Panc1 (cell line): ENCODE data around the gene KBTBD8. TPM values are rescaled to one million over a fixed set of nuclear protein-coding genes. Genes with fewer than 3 reads are reported as not detected.

Source experiments
- ATAC-seq: fragments of 200-7000 bp; cut with Tn5 transposase; 2 replicates; pipeline ENCODE4 v1.9.1; 2020; ENCODE audit warnings: mild to moderate bottlenecking, moderate library complexity
- BruUV-seq: library from RNA; stranded (reverse); fragments of 400-500 nt; replicated peaks from 2 replicates; lab custom pipeline; 2021; lab: Mats Ljungman, UMichigan
- CTCF ChIA-PET: fragments of 300-600 bp; sonication (Branson Sonifier 250); formaldehyde crosslinking; loops from one replicate; lab custom pipeline; 2022; ENCODE audit warnings: antibody characterized with exemption; lab: Charles Lee
- POLR2A ChIA-PET: fragments of 300-600 bp; sonication (Branson Sonifier 250); formaldehyde crosslinking; loops from one replicate; lab custom pipeline; 2022; ENCODE audit warnings: antibody characterized with exemption; lab: Charles Lee
- DNase-seq: peaks from one replicate; pipeline ENCODE4 v3.0.0-alpha.2; 2010; ENCODE audit warnings: low read depth, low spot score
- H3K27ac ChIP-seq: 2 replicates; pipeline ENCODE4 v1.5.1; 2011; ENCODE audit warnings: mild to moderate bottlenecking, low read length, inconsistent platforms
- H3K27me3 ChIP-seq: fragments of 200-500 bp; sonication (Bioruptor generic); 2 replicates; pipeline ENCODE4 v1.6.0; 2014; ENCODE audit warnings: low read length, inconsistent platforms; ENCODE audit not compliant: control insufficient read depth, insufficient read depth
- H3K36me3 ChIP-seq: fragments of 200-500 bp; sonication (Bioruptor generic); 2 replicates; pipeline ENCODE4 v1.5.1; 2014; ENCODE audit warnings: inconsistent platforms, mild to moderate bottlenecking, low read length, moderate library complexity; ENCODE audit not compliant: control insufficient read depth, insufficient read depth
- H3K4me1 ChIP-seq: 2 replicates; pipeline ENCODE4 v1.5.1; 2011; ENCODE audit warnings: inconsistent platforms, mild to moderate bottlenecking, low read length, moderate library complexity; ENCODE audit not compliant: control insufficient read depth, insufficient read depth
- H3K4me3 ChIP-seq, 2 experiments: 2 replicates each; pipeline ENCODE4 v1.5.1; 2011 to 2012; ENCODE audit warnings: low read depth in 2 of 2, low read length in 2 of 2, mild to moderate bottlenecking in 2 of 2, inconsistent platforms in 1 of 2, moderate library complexity in 1 of 2
- H3K9me3 ChIP-seq: fragments of 200-500 bp; sonication (Bioruptor generic); 2 replicates; pipeline ENCODE4 v1.5.1; 2014; ENCODE audit warnings: low read depth, mild to moderate bottlenecking, inconsistent platforms, low read length, moderate library complexity; ENCODE audit not compliant: control insufficient read depth, insufficient read depth
- CTCF ChIP-seq: fragments of 450-650 bp; IDR thresholded peaks from 2 replicates; pipeline ENCODE4 v1.5.1; 2017; ENCODE audit warnings: mild to moderate bottlenecking
- POLR2AphosphoS5 ChIP-seq: IDR thresholded peaks from 2 replicates; pipeline ENCODE4 v1.6.1; 2012; ENCODE audit warnings: mild to moderate bottlenecking, low read depth, low read length, moderate library complexity
- SIN3A ChIP-seq: IDR thresholded peaks from 2 replicates; pipeline ENCODE4 v1.6.1; 2012; ENCODE audit warnings: low read depth, mild to moderate bottlenecking, low read length, moderate library complexity, borderline replicate concordance; ENCODE audit not compliant: insufficient read depth
- TCF7L2 ChIP-seq: IDR thresholded peaks from 2 replicates; pipeline ENCODE4 v1.6.1; 2011; ENCODE audit warnings: mild to moderate bottlenecking, low read depth, low read length, inconsistent platforms
- in situ Hi-C: cut with HindIII; loops from 2 replicates; pipeline ENCODE4 v1.10.0; 2016; ENCODE audit warnings: low sequenced_read_pairs, low pct_unique_long_range_greater_than_20kb
- intact Hi-C: fragments of 100-400 bp; cut with micrococcal nuclease; formaldehyde crosslinking; loops from one replicate; pipeline ENCODE4 v1.10.0; 2022; ENCODE audit not compliant: unreplicated experiment
- total RNA-seq: library from RNA; stranded (reverse); gene quantifications from one replicate; pipeline ENCODE4 v1.2.1, GENCODE V29; 2021; ENCODE audit not compliant: unreplicated experiment
- TF ChIP-seq, protein P1 (sequence below), 2 experiments: IDR thresholded peaks; 2 replicates each; pipeline ENCODE4 v1.6.1; 2011 to 2012; ENCODE audit warnings: low read depth in 2 of 2, control low read depth in 1 of 2, low read length in 1 of 2, mild to moderate bottlenecking in 1 of 2, moderate library complexity in 1 of 2; ENCODE audit not compliant: insufficient read depth in 1 of 2

Gene KBTBD8
- total RNA-seq, 1 experiment from 2014 or later: 0.98 TPM

- in situ Hi-C loops (no loop called here), intact Hi-C loops (no loop called here)
- DNase-seq: no peak
- no peaks in the 10 kb centered on the region for H3K9me3 ChIP-seq
- ChIA-PET POLR2A (no interaction called here), CTCF (interaction anchor here (1.0 kb wide), 1 partner anchor 27 kb away, joined by 3 read pairs; no protein-coding TSS in a partner anchor)
- no TSS peak for BruUV-seq
- ATAC-seq: no peak
- TF ChIP-seq TCF7L2 (no peak; the same call in 1 of the 2 replicates), SIN3A (no peak), POLR2AphosphoS5 (no peak), CTCF (no peak)
- TF ChIP-seq, protein P1, sequence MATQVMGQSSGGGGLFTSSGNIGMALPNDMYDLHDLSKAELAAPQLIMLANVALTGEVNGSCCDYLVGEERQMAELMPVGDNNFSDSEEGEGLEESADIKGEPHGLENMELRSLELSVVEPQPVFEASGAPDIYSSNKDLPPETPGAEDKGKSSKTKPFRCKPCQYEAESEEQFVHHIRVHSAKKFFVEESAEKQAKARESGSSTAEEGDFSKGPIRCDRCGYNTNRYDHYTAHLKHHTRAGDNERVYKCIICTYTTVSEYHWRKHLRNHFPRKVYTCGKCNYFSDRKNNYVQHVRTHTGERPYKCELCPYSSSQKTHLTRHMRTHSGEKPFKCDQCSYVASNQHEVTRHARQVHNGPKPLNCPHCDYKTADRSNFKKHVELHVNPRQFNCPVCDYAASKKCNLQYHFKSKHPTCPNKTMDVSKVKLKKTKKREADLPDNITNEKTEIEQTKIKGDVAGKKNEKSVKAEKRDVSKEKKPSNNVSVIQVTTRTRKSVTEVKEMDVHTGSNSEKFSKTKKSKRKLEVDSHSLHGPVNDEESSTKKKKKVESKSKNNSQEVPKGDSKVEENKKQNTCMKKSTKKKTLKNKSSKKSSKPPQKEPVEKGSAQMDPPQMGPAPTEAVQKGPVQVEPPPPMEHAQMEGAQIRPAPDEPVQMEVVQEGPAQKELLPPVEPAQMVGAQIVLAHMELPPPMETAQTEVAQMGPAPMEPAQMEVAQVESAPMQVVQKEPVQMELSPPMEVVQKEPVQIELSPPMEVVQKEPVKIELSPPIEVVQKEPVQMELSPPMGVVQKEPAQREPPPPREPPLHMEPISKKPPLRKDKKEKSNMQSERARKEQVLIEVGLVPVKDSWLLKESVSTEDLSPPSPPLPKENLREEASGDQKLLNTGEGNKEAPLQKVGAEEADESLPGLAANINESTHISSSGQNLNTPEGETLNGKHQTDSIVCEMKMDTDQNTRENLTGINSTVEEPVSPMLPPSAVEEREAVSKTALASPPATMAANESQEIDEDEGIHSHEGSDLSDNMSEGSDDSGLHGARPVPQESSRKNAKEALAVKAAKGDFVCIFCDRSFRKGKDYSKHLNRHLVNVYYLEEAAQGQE (IDR thresholded peaks at IDR 0.05; ENCODE audit: insufficient read depth in 1 of 2, low read depth in 2 of 2, low read length in 1 of 2): no peak
- H3K4me3 ChIP-seq: peak overlapping the region; percentile 64 to 78
- H3K27ac ChIP-seq: no peak overlapping the region
- H3K27me3 ChIP-seq: no peaks in the 10 kb centered on the region
- H3K36me3 ChIP-seq: no peaks in the 10 kb centered on the region; the same call in none of the 2 replicates
- 0 out of 2 replicates have a peak, but pooled peaks cover 2% of the 10 kb centered on the region for H3K4me1 ChIP-seq
Observed at GRCh38 chr3:66998904-66999235, 763 bp downstream of the KBTBD8 start.

GRCh38 chr3:67000009-67000408 lies 1.9 kb downstream of the KBTBD8 start:
- TF ChIP-seq TCF7L2: no peak
- TF ChIP-seq, protein P1 (IDR thresholded peaks at IDR 0.05; ENCODE audit: insufficient read depth in 1 of 2, low read depth in 2 of 2, low read length in 1 of 2): no peak
- TF ChIP-seq SIN3A: no peak
- TF ChIP-seq CTCF: no peak
- no peak for TF ChIP-seq POLR2AphosphoS5
- intact Hi-C loops: no loop called here
- Histone ChIP-seq H3K4me1 (0 out of 2 replicates have a peak, but pooled peaks cover 2% of the 10 kb centered on the region), H3K9me3 (no peaks in the 10 kb centered on the region), H3K36me3 (no peaks in the 10 kb centered on the region; the same call in none of the 2 replicates), H3K4me3 (no peak overlapping the region), H3K27ac (no peak overlapping the region), H3K27me3 (no peaks in the 10 kb centered on the region)
- no TSS peak for BruUV-seq
- DNase-seq (no peak), ATAC-seq (no peak)
- ChIA-PET POLR2A (no interaction called here), CTCF (no interaction called here)
- in situ Hi-C loops: no loop called here
